SIG-M5 (cell line): ENCODE measurements around the gene TMEM259.

Source experiments
- DNase-seq: peaks from one replicate; lab custom pipeline; 2025; lab: John Stamatoyannopoulos, UW

Gene TMEM259

GRCh38 chr19:1055886-1056620 lies 35.1 kb upstream of the TMEM259 start:
- DNase-seq: no peak

DNA sequence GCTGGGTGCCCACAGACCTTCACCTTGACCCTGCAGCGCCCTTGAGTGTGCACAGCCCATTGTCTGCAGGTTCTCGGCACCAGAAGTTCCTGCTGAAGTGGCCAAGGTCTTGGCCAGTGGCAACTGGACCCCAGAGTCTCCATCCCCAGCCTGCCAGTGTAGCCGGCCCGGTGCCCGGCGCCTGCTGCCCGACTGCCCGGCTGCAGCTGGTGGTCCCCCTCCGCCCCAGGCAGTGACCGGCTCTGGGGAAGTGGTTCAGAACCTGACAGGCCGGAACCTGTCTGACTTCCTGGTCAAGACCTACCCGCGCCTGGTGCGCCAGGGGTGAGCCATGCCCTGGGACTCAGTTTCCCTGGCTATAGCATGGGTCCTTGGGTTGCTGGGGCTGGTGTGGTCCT lies 34.1 kb upstream of the TMEM259 start:
- no peak for DNase-seq

DNA sequence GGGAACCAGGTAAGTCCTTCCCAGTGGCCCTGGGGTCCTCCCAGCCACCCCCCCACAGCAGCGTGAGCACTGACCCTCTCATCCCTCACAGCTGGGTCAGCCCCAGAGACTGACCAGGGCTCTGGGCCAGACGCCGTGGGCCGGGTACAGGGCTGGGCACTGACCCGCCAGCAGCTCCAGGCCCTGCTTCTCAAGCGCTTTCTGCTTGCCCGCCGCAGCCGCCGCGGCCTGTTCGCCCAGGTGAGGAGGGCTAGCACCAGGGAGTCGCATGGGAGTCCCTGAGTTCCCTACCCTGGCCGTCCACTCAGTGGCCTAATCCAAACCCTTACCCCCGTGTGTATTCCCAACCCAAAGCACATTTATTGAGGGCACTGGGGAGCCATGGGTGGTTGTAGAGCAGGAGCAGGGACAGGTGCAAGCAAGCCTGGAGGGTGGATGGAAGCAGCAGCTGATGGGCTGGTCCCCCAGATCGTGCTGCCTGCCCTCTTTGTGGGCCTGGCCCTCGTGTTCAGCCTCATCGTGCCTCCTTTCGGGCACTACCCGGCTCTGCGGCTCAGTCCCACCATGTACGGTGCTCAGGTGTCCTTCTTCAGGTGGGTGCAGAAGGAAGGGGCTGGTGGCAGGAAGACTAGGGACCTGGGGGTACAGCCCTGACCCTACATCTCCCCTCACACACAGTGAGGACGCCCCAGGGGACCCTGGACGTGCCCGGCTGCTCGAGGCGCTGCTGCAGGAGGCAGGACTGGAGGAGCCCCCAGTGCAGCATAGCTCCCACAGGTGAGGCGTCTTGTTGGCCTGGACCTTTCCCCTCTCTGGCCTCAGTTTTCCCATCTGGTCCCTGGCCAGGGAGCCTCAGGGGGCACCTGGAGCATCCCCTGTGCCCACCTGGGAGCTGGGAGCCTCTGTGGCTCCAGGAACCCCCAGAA lies 33.4 kb upstream of the TMEM259 start:
- no peak for DNase-seq

- DNase-seq: no peak
These were observed 32.5 kb upstream of the TMEM259 start for GRCh38 chr19:1053176-1054101.

DNA sequence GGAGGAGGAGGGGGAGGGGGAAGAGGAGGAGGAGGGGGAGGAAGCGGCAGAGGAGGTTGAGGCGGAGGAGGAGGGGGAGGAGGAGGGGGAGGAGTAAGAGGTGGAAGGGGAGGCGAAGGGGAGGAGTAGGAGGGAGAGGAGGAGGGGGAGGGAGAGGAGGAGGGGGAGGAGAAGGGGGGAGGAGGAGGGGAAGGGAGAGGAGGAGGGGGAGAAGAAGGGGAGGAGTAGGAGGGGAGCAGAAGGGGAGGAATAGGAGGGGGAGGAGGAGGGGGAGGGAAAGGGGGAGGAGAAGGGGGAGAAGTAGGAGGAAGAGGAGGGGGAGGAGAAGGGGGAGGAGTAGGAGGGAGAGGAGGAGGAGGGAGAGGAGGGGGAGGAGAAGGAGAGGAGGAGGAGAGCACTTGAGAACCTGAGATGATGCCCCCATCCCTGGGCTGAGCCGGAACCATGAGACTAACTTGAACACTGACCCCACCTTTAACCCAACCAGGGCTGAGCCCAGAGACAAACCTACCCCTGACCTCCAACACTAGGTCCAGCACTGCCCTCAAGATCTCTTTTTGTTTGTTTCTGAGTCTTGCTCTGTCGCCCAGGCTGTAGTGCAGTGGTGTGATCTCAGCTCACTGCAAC lies 31.5 kb upstream of the TMEM259 start:
- DNase-seq: no peak

DNA sequence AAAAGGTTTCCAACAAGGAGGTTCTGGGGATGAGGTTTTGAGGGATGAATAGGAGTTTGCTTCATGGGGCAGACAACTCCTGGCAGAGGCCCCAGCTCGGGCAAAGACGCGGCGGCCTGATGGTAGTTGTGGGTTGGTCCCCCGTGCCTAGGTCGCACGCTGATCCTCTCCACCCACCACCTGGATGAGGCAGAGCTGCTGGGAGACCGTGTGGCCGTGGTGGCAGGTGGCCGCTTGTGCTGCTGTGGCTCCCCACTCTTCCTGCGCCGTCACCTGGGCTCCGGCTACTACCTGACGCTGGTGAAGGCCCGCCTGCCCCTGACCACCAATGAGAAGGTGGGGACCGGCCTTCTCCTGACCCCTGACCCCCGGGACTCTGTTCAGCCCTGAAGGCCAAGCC lies 30.9 kb upstream of the TMEM259 start:
- no peak for DNase-seq

GRCh38 chr19:1050989-1051788 lies 30.3 kb upstream of the TMEM259 start:
- DNase-seq: no peak

DNA sequence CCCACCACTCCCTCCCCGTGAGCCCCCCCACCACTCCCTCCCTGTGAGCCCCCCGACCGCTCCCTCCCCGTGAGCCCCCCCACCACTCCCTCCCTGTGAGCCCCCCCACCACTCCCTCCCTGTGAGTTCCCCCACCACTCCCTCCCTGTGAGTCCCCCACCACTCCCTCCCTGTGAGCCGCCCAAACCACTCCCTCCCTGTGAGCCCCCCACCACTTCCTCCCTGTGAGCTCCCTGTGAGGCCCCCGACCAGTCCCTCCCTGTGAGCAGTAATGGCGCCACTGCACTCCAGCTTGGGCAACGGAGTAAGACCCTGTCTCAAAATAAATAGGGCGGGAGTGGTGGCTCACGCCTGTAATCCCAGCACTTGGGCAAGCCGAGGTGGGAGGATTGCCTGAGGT lies 28.9 kb upstream of the TMEM259 start:
- DNase-seq: no peak

GRCh38 chr19:1049106-1049505 lies 28.2 kb upstream of the TMEM259 start:
- no peak for DNase-seq

GRCh38 chr19:1047696-1048147 lies 26.8 kb upstream of the TMEM259 start:
- no peak for DNase-seq

- no peak for DNase-seq
These were observed 26.1 kb upstream of the TMEM259 start for GRCh38 chr19:1046836-1047695.

DNA sequence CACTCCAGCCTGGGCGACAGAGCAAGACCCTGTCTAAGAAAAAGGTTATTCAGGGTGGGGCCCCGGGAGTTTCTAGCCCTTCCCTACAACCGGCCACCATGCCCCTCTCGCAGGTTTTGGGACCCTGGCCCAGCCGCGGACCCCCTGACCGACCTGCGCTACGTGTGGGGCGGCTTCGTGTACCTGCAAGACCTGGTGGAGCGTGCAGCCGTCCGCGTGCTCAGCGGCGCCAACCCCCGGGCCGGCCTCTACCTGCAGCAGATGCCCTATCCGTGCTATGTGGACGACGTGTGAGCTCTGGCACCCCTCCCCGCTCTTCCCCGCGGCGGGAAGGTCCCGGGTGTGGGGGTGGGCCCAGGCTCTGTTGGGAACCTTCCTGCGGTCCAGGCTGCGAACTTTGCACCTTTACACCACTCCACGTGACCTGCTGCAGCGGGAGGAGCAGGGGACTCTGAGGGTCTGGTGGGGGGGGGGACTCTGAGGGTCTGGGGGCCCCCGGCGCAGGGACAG lies 25.2 kb upstream of the TMEM259 start:
- no peak for DNase-seq

DNA sequence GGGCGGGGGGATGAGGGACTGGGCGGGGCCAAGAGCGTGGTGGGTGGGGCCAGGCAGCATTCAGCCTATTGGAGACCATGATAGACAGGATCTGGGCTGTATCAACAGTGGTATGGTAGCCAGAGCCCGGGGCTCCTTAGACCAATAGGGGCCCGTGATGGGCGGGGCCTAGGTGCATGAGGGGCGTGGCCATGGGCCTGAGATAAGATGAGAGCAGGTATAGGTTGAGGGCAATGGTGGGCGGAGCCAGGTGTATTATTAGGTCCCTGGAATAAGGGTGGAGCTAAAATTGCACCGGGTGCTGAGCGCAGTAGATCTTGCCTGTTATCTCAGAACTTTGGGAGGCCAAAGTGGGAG lies 24.3 kb upstream of the TMEM259 start:
- no peak for DNase-seq

DNA sequence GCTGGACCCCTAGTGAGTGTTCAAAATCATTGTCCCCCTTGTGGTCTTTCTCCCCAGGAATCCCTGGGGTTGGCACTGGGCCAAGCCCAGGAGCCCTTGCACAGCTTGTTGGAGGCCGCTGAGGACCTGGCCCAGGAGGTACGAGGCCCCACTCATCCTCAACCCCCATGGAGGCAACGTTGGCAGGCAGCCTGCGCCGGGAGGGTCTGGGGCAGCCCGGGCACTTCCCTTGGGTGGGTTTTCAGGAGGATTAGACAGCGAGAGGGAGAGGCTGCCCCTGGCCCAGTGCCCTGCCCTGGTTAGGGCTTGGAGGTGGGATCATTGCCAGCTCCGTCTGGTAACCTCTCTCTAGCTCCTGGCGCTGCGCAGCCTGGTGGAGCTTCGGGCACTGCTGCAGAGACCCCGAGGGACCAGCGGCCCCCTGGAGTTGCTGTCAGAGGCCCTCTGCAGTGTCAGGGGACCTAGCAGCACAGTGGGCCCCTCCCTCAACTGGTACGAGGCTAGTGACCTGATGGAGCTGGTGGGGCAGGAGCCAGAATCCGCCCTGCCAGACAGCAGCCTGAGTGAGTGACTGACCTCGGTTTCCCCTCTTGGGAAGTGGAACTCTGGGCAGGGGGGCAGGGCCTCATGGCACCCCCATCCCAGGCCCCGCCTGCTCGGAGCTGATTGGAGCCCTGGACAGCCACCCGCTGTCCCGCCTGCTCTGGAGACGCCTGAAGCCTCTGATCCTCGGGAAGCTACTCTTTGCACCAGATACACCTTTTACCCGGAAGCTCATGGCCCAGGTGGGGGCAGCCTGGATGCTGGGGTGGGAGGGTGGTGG lies 22.0 kb upstream of the TMEM259 start:
- DNase-seq: no peak

DNA sequence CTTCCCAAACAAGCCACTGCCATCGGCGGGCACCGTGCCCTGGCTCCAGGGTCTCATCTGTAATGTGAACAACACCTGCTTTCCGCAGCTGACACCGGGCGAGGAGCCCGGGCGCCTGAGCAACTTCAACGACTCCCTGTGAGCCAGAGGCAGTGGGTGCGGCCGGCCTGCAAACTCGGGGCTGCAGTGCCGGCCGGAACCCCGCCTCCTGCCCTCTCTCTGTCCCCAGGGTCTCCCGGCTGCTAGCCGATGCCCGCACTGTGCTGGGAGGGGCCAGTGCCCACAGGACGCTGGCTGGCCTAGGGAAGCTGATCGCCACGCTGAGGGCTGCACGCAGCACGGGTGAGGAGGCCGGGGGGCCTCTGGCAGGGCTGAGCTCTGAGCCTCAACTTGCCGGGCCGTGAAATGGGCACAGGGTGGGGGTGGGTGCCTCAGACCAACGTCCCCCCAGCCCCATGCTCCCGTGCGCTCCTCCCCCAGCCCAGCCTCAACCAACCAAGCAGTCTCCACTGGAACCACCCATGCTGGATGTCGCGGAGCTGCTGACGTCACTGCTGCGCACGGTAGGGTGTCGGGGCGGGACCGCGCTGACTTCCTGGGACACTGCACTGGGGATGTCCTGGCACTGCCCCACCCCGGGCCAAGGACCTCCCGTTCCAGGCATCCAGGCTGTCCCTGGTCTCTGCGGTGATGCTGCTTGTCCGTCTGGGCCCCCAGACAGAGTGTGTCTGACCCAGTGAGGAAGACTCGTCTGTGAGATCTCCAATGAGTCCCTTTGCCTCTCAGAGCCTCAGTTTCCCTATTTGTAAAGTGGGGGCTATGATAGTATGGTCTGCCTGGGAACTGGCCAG lies 21.1 kb upstream of the TMEM259 start:
- no peak for DNase-seq

GRCh38 chr19:1041272-1041834 lies 20.4 kb upstream of the TMEM259 start:
- DNase-seq: no peak

- DNase-seq: no peak
These were observed 19.8 kb upstream of the TMEM259 start for GRCh38 chr19:1040476-1041271.
